Tibial nerve (tissue), 4 donors: ENCODE data around the gene TRNP1. TPM values are rescaled to one million over a fixed set of nuclear protein-coding genes. Genes with fewer than 3 reads are reported as not detected.

Experiments used
- DNase-seq, 2 donors: peaks; one replicate each; pipeline ENCODE4 v3.0.0-alpha.2; 2019; ENCODE audit warnings: low spot score in 2 of 2
- H3K27ac ChIP-seq, 4 donors: fragments of 200-600 bp; sonication (generic) in 3 of 4; one replicate each; pipeline ENCODE4 v1.5.1; 2017 to 2019; ENCODE audit warnings: mild to moderate bottlenecking in 1 of 4
- H3K27me3 ChIP-seq, 2 donors: fragments of 200-600 bp; sonication (generic) in 1 of 2; one replicate each; pipeline versions ENCODE4 v1.5.1 to v1.6.0; 2017 to 2019
- H3K36me3 ChIP-seq, 3 donors: fragments of 200-600 bp; sonication (generic); one replicate each; pipeline ENCODE4 v1.5.1; 2018 to 2019
- H3K4me1 ChIP-seq, 4 donors: fragments of 200-600 bp; sonication (generic) in 3 of 4; one replicate each; pipeline ENCODE4 v1.5.1; 2017 to 2019
- H3K4me3 ChIP-seq, 4 donors: fragments of 200-600 bp; sonication (generic) in 3 of 4; one replicate each; pipeline ENCODE4 v1.5.1; 2017 to 2019; ENCODE audit warnings: mild to moderate bottlenecking in 1 of 4, moderate library complexity in 1 of 4
- H3K9me3 ChIP-seq, 4 donors: fragments of 200-600 bp; sonication (generic) in 3 of 4; one replicate each; pipeline ENCODE4 v1.5.1; 2017 to 2019
- CTCF ChIP-seq, 5 experiments: fragments of 200-600 bp in 3 of 5; fragments of 450-650 bp in 2 of 5; sonication (generic) in 3 of 5; IDR thresholded peaks; one replicate each; pipeline ENCODE4 v1.5.1; 2016 to 2019; ENCODE audit warnings: antibody characterized with exemption in 5 of 5, mild to moderate bottlenecking in 3 of 5, moderate library complexity in 2 of 5
- EP300 ChIP-seq, 2 donors: sonication (generic); formaldehyde crosslinking; IDR thresholded peaks; one replicate each; pipeline ENCODE4 v1.6.1; 2017; ENCODE audit warnings: antibody characterized with exemption in 2 of 2, mild to moderate bottlenecking in 1 of 2
- POLR2A ChIP-seq, 2 donors: fragments of 450-650 bp; IDR thresholded peaks; one replicate each; pipeline ENCODE4 v1.6.1; 2017; ENCODE audit warnings: antibody characterized with exemption in 2 of 2, mild to moderate bottlenecking in 2 of 2, moderate library complexity in 2 of 2
- WGBS, 2 donors: methylation state at CpG; one replicate each; pipeline ENCODE4 v1.1.5; 2018; 5-methylcytosine and 5-hydroxymethylcytosine counted together
- total RNA-seq, 4 donors: library from RNA; depleted of rRNA; stranded (reverse); fragments of >200 nt; gene quantifications; one replicate each; pipeline ENCODE4 v1.1.0, GENCODE V29; 2016

TRNP1 gene
- total RNA-seq, 4 donors from 2014 or later: 15.0 to 55.7 (median 52.4) TPM

- WGBS, 2 donors: 21 to 29% methylated on average over 30 to 39 of the region's 43 CpGs
- Histone ChIP-seq H3K9me3 (no peaks in the 10 kb centered on the region), H3K36me3 (no peaks in the 10 kb centered on the region), H3K4me3 (peak overlapping the region; percentile 7 to 44 (median 24)), H3K27ac (peak overlapping the region in 3 of 4 donors; percentile 32 to 72 (median 60)), H3K27me3 (no peaks in the 10 kb centered on the region), H3K4me1 (peaks cover 0 to 28% (median 5%) of the 10 kb centered on the region in 4 donors)
- no peak for DNase-seq
- no peak for TF ChIP-seq POLR2A (IDR thresholded peaks at IDR 0.05)
- TF ChIP-seq CTCF (IDR thresholded peaks at IDR 0.05): no peak
- TF ChIP-seq EP300 (IDR thresholded peaks at IDR 0.05): peak in 1 of 2 donors; percentile 20
Measured at GRCh38 chr1:27031235-27032118, 38.0 kb downstream of the TRNP1 start.

DNA sequence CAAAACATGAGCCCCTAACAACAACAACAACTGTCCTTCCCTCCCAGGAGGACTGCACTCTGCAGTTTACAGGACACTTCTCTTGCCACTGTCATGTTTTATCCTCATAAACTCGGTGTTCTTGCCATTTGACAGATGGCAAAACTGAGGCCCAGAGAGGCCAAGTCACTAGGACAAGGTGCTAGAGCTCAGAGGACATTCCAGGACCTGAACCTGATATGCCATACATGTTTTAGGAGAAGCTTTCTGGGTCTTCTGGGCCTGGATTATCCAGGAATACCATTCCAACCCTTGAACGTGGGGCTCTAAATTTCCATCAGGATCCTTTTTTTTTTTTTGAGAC is 38.6 kb downstream of the TRNP1 start:
- Histone ChIP-seq H3K27ac (peak overlapping the region in 3 of 4 donors; percentile 32 to 72 (median 60)), H3K4me3 (peak overlapping the region in 2 of 4 donors; percentile 25 to 44)

DNA sequence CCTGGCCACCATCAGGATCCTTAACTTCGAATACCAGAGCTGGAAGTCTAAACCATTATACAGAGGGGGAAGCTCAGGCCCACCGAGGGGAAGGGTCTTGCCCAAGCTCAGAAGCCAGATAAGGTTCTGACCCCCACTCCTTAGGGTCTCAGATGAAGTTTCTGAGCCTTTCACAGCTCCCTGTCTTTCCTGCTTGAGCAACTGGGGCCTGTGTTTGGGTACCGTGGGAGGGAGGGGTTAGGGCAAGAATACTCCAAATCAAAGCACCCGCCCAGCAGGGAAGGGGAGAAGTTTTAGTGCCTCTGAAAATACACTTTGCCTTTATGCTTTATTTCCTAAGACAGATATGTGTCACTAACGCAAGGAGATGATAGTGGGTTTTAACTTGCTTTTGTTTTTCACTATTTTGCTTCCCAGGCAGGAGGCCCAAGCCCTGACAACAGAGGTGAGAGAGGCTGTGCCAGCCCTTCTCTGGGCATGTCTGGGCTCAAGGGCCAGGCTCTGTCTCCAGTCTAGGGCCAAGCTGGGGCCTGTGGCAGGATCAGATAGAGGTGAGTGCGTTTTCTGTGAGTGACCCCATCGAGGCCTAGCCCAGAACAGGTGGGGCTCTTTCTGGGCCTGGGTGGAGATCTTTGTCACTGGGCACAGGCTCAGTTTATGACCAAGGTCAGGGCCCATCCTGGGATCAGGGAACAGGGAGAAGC is 39.7 kb downstream of the TRNP1 start:
- WGBS, 2 donors: 64 to 73% methylated on average over 7 of the region's 7 CpGs
- Histone ChIP-seq H3K4me1 (peaks cover 0 to 15% (median 5%) of the 10 kb centered on the region in 4 donors), H3K27ac (peak overlapping the region in 3 of 4 donors; percentile 1 to 54 (median 23)), H3K4me3 (no peak overlapping the region), H3K27me3 (no peaks in the 10 kb centered on the region), H3K36me3 (no peaks in the 10 kb centered on the region), H3K9me3 (no peaks in the 10 kb centered on the region)
- TF ChIP-seq POLR2A (IDR thresholded peaks at IDR 0.05) (no peak), CTCF (IDR thresholded peaks at IDR 0.05) (no peak), EP300 (IDR thresholded peaks at IDR 0.05) (no peak)
- no peak for DNase-seq

More for the DNA sequence above, 38.6 kb downstream of the TRNP1 start:
- Histone ChIP-seq H3K9me3 (no peaks in the 10 kb centered on the region), H3K4me1 (peaks cover 0 to 26% (median 5%) of the 10 kb centered on the region in 4 donors), H3K36me3 (no peaks in the 10 kb centered on the region), H3K27me3 (no peaks in the 10 kb centered on the region)
- TF ChIP-seq CTCF (IDR thresholded peaks at IDR 0.05) (no peak), EP300 (IDR thresholded peaks at IDR 0.05) (no peak), POLR2A (IDR thresholded peaks at IDR 0.05) (no peak)
- DNase-seq: no peak
- WGBS, 2 donors: 65 to 88% methylated on average over 2 of the region's 2 CpGs

DNA sequence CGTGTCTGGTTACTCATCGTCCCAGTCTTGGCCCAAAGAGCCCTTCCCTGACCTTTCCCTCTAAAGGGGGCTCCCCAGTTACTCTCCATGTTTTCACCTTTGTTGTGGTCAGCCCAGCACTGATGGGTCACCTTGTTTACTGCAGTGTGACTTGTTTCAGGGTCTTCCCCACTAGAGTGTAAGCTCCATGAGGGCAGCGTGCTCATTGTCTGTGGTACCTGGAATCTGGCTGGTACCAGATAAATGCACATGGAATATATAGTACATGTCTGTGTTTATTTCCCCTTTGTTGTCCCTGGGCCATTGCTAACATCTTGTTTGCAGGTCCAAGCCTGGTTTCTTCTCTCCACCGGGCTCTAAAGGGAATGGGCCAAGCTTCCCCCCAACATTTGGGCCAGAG is 41.9 kb downstream of the TRNP1 start:
- WGBS, 2 donors: 90 to 91% methylated on average over 4 of the region's 4 CpGs

More for the DNA sequence above, 41.9 kb downstream of the TRNP1 start:
- Histone ChIP-seq H3K27me3 (no peaks in the 10 kb centered on the region), H3K4me3 (no peak overlapping the region), H3K9me3 (no peaks in the 10 kb centered on the region), H3K27ac (no peak overlapping the region), H3K4me1 (peaks cover 0 to 11% (median 5%) of the 10 kb centered on the region in 4 donors), H3K36me3 (no peaks in the 10 kb centered on the region)
- DNase-seq: no peak
- no peak for TF ChIP-seq POLR2A (IDR thresholded peaks at IDR 0.05)
- no peak for TF ChIP-seq CTCF (IDR thresholded peaks at IDR 0.05)
- no peak for TF ChIP-seq EP300 (IDR thresholded peaks at IDR 0.05)
